Activated CD4-positive, alpha-beta T cell treated with anti-CD3 and anti-CD28 coated beads, Interleukin-2, amount 10 ng/mL, durations not matched to agents 24 days and 14 days (primary cell): Measurements from ENCODE around the gene BAG5. TPM values are rescaled to one million over a fixed set of nuclear protein-coding genes. Genes with fewer than 3 reads are reported as not detected.

Source experiments
- DNase-seq: peaks from one replicate; pipeline ENCODE4 v3.0.0; 2022
- H3K27ac Mint-ChIP-seq: one replicate; pipeline ENCODE4 v1.8.0; 2022; ENCODE audit warnings: mild to moderate bottlenecking, mixed read lengths
- H3K27me3 Mint-ChIP-seq: one replicate; pipeline ENCODE4 v1.8.0; 2022; ENCODE audit warnings: mixed read lengths
- H3K36me3 Mint-ChIP-seq: one replicate; pipeline ENCODE4 v1.8.0; 2022; ENCODE audit warnings: low read depth, mild to moderate bottlenecking, mixed read lengths
- H3K4me1 Mint-ChIP-seq: one replicate; pipeline ENCODE4 v1.8.0; 2021; ENCODE audit warnings: mixed read lengths
- H3K4me3 Mint-ChIP-seq: one replicate; pipeline ENCODE4 v1.8.0; 2022; ENCODE audit warnings: mild to moderate bottlenecking, moderate library complexity, mixed read lengths
- H3K9me3 Mint-ChIP-seq: one replicate; pipeline ENCODE4 v1.8.0; 2021; ENCODE audit warnings: mixed read lengths
- intact Hi-C: fragments of 100-400 bp; cut with micrococcal nuclease; formaldehyde crosslinking; loops from one replicate; pipeline ENCODE4 v1.15.1; 2023
- total RNA-seq: library from RNA; stranded (reverse); gene quantifications from 2 replicates; pipeline ENCODE4 v1.2.3, GENCODE V29; 2022

BAG5 gene
- total RNA-seq, 1 donor from 2014 or later: 32.1 TPM

- H3K27me3 Mint-ChIP-seq: no peaks in the 10 kb centered on the region
- DNase-seq: peak; percentile 93
- H3K36me3 Mint-ChIP-seq: no peaks in the 10 kb centered on the region
- H3K9me3 Mint-ChIP-seq: no peaks in the 10 kb centered on the region
- intact Hi-C loops: loop anchor here (1.0 kb wide), 2 partner anchors 29 to 47 kb away; no protein-coding TSS in a partner anchor
- H3K4me3 Mint-ChIP-seq: no peak overlapping the region
- no peak overlapping the region for H3K27ac Mint-ChIP-seq
- no peaks in the 10 kb centered on the region for H3K4me1 Mint-ChIP-seq
These were observed 15.6 kb downstream of the BAG5 start for GRCh38 chr14:103546652-103547454.

DNA sequence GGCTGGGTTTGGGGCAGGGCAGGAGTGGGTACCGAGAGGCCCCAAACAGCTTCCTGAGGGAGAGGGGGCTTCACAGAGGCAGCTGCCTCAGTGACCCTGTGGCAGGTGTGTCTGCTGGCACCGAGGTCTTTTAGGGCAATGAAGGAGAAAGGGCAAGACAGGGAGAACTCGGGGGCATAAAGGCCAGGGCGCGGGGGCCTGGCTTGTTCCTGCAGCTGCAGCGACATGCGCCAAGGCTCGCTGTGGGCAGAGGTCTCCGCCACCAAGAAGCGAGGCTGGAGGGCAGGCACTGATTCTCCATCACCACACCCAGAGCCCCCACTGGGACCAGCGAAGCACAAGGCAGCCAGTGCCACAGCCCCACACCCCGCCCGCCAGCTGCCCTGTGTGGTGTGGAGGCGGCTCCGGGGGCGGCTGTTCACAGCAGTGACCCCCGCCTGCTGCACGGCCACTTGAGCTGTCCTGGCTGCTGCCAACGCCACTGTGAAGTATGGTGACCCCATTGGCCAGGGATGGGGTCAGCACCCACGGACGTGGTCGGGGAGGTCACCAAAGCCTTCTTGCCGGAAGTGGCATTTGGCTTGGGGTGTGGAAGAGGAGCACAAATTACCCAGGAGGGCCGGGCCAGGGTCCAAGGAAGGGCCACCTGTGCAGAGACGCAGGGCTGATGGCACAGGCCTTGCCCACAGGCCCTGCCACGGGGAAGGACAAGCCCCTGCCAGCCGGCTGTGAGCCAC, 16.4 kb downstream of the BAG5 start:
- H3K36me3 Mint-ChIP-seq: no peaks in the 10 kb centered on the region
- H3K9me3 Mint-ChIP-seq: no peaks in the 10 kb centered on the region
- H3K4me3 Mint-ChIP-seq: no peak overlapping the region
- intact Hi-C loops: loop anchor here (1.0 kb wide), 2 partner anchors 28 to 46 kb away; no protein-coding TSS in a partner anchor
- H3K27me3 Mint-ChIP-seq: no peaks in the 10 kb centered on the region
- no peaks in the 10 kb centered on the region for H3K4me1 Mint-ChIP-seq
- DNase-seq: no peak
- H3K27ac Mint-ChIP-seq: no peak overlapping the region

GRCh38 chr14:103545219-103545914, 17.1 kb downstream of the BAG5 start:
- no peaks in the 10 kb centered on the region for H3K9me3 Mint-ChIP-seq
- intact Hi-C loops: no loop called here
- no peak overlapping the region for H3K27ac Mint-ChIP-seq
- DNase-seq: no peak
- H3K27me3 Mint-ChIP-seq: no peaks in the 10 kb centered on the region
- H3K4me3 Mint-ChIP-seq: no peak overlapping the region
- no peaks in the 10 kb centered on the region for H3K4me1 Mint-ChIP-seq
- H3K36me3 Mint-ChIP-seq: no peaks in the 10 kb centered on the region

GRCh38 chr14:103544388-103545218, 17.9 kb downstream of the BAG5 start:
- Mint-ChIP-seq H3K27me3 (no peaks in the 10 kb centered on the region), H3K36me3 (no peaks in the 10 kb centered on the region), H3K4me1 (no peaks in the 10 kb centered on the region), H3K9me3 (no peaks in the 10 kb centered on the region), H3K27ac (no peak overlapping the region), H3K4me3 (no peak overlapping the region)
- intact Hi-C loops: no loop called here
- no peak for DNase-seq

DNA sequence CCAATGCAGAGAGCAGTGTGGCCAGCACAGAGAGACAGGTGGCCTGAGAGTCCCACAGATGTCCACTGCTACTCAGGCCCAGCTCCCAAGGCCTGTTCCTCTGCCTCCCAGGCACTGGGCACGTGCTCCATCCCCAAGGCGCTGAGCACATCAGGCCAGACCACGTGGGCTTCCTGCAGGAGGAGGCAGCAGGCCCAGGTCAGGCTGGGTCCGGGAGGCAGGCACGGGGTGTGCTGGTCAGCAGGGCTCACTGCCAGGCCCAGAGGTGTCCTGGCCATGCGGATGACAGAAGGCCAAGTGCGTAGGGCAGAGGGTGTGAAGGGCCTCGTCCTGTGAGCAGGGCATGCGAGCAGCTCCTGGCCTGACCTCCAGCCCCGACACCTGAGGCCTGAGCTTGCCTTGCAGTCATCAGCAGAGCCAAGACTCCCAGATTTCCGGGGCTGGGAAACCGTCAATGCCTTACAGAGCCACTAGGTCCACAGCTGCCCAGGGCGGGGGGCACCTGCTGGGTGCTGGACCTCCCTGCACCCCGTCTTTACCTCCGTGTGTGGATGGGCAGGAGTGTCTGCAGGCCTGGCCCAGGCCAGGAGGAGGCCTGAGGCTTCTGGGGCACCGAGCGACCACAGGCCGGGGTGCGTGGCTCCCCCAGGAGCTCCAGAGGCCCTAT, 18.6 kb downstream of the BAG5 start:
- DNase-seq: no peak
- Mint-ChIP-seq H3K4me3 (no peak overlapping the region), H3K27ac (no peak overlapping the region), H3K4me1 (no peaks in the 10 kb centered on the region), H3K9me3 (no peaks in the 10 kb centered on the region), H3K36me3 (no peaks in the 10 kb centered on the region), H3K27me3 (no peaks in the 10 kb centered on the region)
- intact Hi-C loops: no loop called here

DNA sequence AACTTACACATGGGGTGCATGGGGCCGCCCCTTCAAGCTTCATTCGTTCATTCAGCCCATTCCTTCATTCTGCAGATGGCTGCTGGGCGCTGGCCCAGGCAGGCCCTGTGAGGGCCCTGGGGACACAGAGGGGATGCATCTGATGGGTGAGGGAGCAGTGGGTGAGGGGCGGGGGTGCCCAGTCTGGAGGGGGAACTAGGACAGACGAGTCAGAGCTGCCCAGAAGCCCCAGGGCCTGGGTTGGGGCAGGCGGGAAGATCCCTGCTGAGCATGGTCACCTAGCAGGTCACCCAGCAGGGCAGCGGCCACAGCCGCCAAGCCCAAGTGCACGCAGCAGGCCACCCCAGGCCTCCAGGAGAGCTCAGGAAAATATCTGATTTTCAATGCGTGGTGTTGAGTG, 19.3 kb downstream of the BAG5 start:
- Mint-ChIP-seq H3K4me1 (no peaks in the 10 kb centered on the region), H3K27me3 (no peaks in the 10 kb centered on the region), H3K27ac (no peak overlapping the region), H3K4me3 (no peak overlapping the region), H3K9me3 (no peaks in the 10 kb centered on the region), H3K36me3 (no peaks in the 10 kb centered on the region)
- no peak for DNase-seq
- intact Hi-C loops: no loop called here

DNA sequence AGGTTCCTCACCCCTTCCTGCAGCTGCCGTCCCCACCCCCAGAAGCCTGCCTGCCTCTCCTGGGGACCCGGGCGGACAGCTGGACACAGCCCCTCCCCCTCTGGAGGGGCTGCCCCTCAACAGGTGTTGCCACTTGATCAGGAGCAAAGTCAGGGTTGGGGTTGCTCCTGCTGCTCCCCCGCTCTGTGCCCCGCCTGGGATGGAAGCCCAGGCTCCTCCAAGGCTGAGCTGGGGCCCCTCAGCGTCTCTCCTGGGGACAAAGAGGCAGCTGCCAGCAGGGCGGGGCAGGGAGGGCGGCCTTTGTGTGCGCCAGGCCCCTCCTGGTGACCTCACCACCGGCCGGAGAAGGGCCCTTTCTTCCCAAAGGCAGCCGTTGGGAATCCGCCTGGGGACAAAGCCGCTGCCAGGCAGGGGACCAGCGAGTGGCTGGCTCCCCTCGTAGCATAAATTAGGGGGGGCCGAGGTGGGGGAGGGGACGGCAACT, 19.8 kb downstream of the BAG5 start:
- DNase-seq: no peak
- intact Hi-C loops: no loop called here
- Mint-ChIP-seq H3K27ac (no peak overlapping the region), H3K9me3 (no peaks in the 10 kb centered on the region), H3K27me3 (no peaks in the 10 kb centered on the region), H3K36me3 (no peaks in the 10 kb centered on the region), H3K4me1 (no peaks in the 10 kb centered on the region), H3K4me3 (no peak overlapping the region)

DNA sequence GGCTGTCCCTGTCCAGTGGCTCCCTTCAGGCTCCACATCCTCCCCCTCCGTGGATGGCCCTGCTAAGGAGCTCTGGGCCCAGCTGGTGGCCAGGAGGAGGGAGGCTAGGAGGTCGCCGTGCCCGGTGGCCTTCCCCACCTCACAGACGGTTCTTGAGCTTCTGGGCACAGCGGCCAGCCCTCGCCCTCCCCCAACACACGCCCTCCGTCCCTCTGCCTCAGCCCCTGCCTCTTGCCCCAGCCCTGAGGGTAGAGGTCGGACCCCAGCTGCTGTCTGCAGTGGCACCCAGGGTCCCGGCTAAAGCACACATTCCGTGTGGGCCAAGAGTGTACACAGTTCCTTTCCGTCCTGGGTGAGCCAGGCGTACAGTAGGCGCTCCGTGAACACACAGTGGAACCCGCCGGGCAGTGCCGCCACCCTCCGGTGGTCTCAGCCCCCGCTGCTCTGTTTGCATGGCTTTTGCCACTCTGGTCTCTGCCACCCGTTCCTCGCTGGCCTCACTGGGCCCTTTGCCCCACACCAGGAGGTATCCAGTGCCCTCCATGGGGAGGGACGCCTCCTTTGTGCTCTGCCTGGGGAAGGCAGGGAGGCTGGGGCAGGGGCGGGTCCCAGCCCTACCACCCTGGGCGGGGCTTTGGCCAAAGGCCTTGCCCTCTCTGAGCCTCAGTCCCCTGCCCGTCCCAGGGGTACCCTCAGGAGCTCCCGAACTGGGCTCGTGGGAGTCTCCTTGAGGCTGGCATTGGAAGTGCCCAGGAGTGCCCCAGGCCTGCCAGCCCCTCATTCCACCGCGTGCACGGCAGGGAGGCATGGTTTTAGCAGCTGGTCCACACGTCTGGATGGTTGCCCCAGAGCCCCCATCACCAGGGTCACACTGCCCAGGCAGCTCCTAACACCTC, 20.5 kb downstream of the BAG5 start:
- no peaks in the 10 kb centered on the region for H3K4me1 Mint-ChIP-seq

GRCh38 chr14:103540821-103541708, 21.4 kb downstream of the BAG5 start:
- Mint-ChIP-seq H3K36me3 (no peaks in the 10 kb centered on the region), H3K4me3 (no peak overlapping the region), H3K9me3 (no peaks in the 10 kb centered on the region), H3K27me3 (no peaks in the 10 kb centered on the region), H3K4me1 (no peaks in the 10 kb centered on the region), H3K27ac (no peak overlapping the region)
- no peak for DNase-seq
- intact Hi-C loops: no loop called here

More for the DNA sequence above, 20.5 kb downstream of the BAG5 start:
- intact Hi-C loops: no loop called here
- H3K27ac Mint-ChIP-seq: no peak overlapping the region
- no peaks in the 10 kb centered on the region for H3K27me3 Mint-ChIP-seq
- H3K4me3 Mint-ChIP-seq: no peak overlapping the region
- no peaks in the 10 kb centered on the region for H3K36me3 Mint-ChIP-seq
- no peaks in the 10 kb centered on the region for H3K9me3 Mint-ChIP-seq
- no peak for DNase-seq

- Mint-ChIP-seq H3K27ac (no peak overlapping the region), H3K9me3 (no peaks in the 10 kb centered on the region), H3K36me3 (no peaks in the 10 kb centered on the region), H3K4me3 (no peak overlapping the region), H3K27me3 (no peaks in the 10 kb centered on the region), H3K4me1 (no peaks in the 10 kb centered on the region)
- DNase-seq: no peak
- intact Hi-C loops: no loop called here
These were observed 23.2 kb downstream of the BAG5 start for GRCh38 chr14:103539056-103539825.
